GM21529 (cell line): ENCODE measurements around the gene AMBP.

Experiments
- ATAC-seq: cut with Tn5 transposase; IDR thresholded peaks from one replicate; pipeline ENCODE4 v1.9.1; 2021; ENCODE audit not compliant: unreplicated experiment

Gene AMBP

DNA sequence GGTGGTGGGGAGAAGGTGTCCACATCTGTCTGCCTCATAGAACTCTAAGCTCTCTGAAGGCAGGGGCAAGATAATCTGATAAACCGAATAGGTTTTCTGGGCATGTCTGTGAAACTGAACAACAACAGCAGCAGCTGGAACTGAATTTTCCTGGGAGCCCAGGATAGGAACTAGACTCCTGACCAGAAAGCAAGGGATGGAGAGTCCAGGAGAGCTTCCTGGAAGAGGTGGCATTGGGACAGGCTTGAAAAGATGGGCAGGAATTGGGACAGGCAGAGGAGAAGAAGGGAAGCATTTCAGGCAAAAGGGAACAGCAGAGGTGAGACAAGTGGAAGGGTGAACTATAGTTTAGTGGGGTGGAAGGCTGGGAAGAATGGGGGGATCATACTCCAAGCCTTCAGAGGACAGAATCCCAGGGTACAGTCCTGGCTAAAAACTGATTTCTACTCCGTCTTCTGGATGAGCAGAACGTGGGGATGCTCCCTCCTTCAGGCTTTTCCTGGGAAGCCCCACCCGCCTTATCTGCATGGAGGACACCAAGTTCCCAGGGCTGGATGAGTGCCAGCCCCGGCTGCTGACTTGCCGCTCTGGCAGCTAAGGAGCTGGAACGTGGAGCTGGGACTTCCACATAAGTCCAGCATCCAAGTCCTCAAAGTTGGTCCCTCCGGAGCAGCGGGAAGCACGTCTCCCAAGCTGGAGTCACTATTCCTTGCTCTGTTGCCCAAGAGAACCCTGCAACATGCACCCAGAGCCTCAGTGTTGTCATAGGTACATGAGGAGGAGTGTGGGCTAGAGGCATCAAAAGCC, 34.9 kb upstream of the AMBP start:
- no peak for ATAC-seq

- no peak for ATAC-seq
Measured at GRCh38 chr9:114112325-114112724, 34.2 kb upstream of the AMBP start.

DNA sequence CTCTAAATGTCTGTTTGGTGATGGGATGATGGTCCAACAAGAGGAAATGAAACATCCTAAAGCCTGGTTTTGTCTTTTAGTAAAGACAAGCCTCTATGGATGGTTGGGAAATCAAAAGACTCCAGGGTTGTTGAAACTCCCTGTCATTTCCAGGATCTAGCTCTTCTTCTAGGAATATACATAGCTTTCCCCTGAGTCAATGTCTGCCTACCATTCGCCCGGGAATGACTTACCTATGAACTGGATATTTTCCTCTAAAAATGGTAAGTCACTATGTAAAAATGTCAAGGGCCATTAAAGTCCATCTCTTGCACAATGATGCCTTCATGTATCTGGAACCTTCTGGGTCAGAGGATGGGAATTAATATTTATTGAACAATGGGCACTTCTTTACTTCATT, 32.1 kb upstream of the AMBP start:
- ATAC-seq = no peak

GRCh38 chr9:114109124-114109523, 31.0 kb upstream of the AMBP start:
- ATAC-seq = no peak

GRCh38 chr9:114108016-114108833, 30.1 kb upstream of the AMBP start:
- ATAC-seq = no peak

DNA sequence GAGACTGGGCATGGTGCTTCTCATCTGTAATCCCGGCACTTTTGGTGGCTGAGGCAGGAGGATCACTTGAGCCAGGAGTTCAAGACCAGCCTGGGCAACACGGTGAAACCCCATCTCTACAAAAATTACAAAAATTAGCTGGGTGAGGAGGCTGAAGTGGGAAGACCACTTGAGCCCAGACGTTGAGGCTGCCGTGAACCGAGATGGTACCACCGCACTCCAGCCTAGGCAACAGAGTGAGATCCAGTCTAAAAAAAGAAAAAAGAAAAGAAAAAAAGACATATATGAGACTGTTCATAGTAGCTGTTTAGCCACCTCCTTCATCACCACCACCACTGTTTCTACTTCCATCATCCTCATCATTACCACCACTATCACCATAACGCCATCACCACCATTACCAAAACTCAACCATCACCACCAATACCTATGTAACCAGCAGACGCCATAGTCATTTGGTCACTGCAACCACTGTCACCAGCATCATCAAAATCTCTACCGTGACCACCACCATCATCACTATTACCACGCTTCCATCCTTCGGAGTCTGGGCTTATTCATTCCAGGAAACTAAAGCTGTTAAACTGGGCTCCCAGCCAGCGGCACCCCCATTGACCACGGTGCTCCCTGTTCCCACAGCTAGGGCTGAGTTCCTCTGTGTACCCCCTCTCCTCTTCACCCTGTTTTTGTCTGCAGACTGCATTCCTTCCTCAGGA, 29.3 kb upstream of the AMBP start:
- ATAC-seq = no peak

- ATAC-seq = no peak
Measured at GRCh38 chr9:114105236-114105635, 27.1 kb upstream of the AMBP start.

DNA sequence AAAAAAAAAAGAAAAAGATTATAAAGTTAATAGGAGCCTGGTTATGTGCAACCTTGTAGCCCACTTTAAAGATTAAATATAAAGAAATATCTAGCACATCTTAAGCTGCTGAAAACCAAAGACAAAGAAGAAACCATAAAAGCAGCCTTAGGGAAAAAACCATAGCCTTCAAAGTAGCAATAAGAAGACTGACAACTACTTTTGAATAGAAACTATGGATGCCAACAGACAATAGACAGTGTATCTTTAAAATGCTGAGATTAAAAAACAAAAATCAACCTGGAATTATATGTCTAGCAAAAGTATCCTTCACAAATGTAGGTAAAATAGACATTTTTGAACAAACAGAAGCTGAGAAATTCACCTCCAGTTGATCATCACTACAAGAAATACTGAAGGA, 24.4 kb upstream of the AMBP start:
- no peak for ATAC-seq

GRCh38 chr9:114100536-114100935, 22.4 kb upstream of the AMBP start:
- ATAC-seq = no peak

GRCh38 chr9:114099669-114100270, 21.7 kb upstream of the AMBP start:
- ATAC-seq = no peak

GRCh38 chr9:114098936-114099668, 21.0 kb upstream of the AMBP start, which contains the start of gene KIF12:
KIF12 (minus strand) TSS chr9:114099292; CDS start chr9:114099276, 16 bp downstream.
- no peak for ATAC-seq

DNA sequence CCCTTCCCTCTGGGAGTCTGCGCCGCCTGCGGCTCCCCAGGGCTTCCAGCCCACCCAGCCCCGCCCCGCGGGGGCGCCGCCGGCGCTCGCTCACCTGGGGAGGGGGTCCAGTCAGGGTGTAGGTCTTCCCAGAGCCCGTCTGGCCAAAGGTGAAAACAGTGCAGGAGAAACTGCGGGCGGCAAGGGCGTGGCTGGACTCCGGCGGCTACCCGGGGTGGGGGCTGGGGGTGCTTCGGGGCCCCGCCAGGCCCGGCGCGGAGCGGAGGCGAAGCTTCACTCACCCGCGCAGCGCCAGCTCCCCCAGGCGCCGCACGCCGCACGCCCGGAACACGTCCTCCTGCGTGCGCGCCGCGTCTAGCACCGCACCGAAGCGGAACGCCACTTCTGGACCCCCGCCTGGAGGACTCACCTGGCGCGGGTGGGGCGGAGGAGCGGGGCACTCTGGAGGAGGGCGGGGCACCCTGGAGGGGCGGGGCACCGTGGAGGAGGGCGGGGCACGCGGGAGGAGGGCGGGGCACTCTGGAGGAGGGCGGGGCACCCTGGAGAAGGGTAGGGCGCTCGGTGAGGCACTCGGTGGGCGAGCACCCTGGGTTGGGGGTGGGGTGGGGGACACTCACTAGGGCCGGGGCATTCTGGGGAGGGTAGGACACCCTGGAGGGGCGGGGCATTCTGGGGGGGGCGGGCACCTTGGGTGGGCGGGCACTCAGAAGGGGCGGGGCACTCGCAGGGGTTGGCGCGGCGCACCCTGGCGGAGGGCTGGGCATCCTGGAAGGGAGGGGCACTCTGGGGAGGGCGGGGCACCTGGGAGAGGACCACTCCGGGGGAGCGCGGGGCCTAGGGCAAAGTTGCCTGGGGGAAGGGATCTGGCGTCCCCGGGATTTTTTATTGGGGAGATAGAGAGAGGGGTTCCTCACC, 20.2 kb upstream of the AMBP start:
- ATAC-seq = no peak

- ATAC-seq = no peak
Measured at GRCh38 chr9:114097613-114098020, 19.5 kb upstream of the AMBP start.

GRCh38 chr9:114096866-114097612, 18.9 kb upstream of the AMBP start:
- ATAC-seq = no peak

GRCh38 chr9:114096041-114096511, 18.0 kb upstream of the AMBP start:
- ATAC-seq = no peak

GRCh38 chr9:114094971-114095370, 16.9 kb upstream of the AMBP start:
- ATAC-seq = no peak

- no peak for ATAC-seq
Measured at GRCh38 chr9:114093761-114094505, 15.8 kb upstream of the AMBP start.

GRCh38 chr9:114093031-114093471, 15.0 kb upstream of the AMBP start:
- no peak for ATAC-seq
